Measurements from ENCODE around the gene QRFP. TPM values are rescaled to one million over a fixed set of nuclear protein-coding genes. Genes with fewer than 3 reads are reported as not detected.

Gene QRFP
- total RNA-seq (ENCODE audit: low replicate concordance), result not detected in 2 replicates

DNA sequence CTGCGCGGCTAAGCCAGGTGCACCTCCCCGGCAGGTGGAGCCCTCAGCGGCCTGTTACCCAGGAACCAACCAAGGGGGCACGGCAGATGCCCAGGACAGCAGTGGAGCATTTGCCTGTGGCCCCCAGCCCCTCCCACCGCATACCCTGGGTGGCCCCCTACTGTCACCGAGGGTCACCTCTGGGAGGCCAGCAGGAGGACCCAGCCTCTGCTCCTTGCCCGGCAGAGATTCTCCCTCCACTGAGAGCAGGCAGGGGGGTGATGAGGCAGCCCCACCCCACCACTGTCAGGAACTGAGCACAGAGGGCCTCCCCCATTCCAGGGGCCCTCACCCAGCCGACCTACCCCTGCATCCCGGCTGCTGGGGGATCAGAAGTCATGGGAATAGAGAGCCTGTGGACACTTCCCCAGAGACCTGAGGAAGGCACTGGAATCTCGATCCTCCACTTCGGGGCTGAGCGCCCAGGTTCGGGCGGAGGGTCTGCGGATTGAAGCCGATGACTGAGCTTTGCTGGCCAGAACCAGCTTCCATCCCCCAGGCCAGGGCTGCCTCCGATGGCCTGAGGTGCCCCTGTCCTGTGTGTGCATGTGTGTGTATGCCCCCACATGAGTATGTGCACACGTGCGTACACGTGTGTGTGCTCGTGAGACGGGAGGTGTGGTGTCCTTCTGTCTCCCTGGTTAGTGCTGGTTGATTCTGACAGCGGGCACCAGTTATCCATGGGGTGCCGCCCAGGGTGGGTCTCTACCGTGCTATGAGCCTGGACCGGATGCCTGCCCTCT is at the start of gene QRFP:
Gene QRFP (minus strand): TSS at position 580 of the 782 bp plus-strand sequence. CDS start 2,974 bp downstream, outside the sequence.

GRCh38 chr9:130938652-130939404 is 42.2 kb upstream of the QRFP start, which contains the start of gene FIBCD1:
TSS of gene FIBCD1 (minus strand) at chr9:130939247. CDS start at chr9:130938607, 640 bp downstream.

Other genes starting within 250 kb of the QRFP start
- not detected in 2 replicates for gene PRDM12, start 232.2 kb downstream of the QRFP start, total RNA-seq (ENCODE audit: low replicate concordance)
- gene EXOSC2, start 203.0 kb downstream of the QRFP start, total RNA-seq (ENCODE audit: low replicate concordance), result 23.0 and 25.4 TPM in 2 replicates
- 51.0 and 59.3 TPM in 2 replicates for gene ABL1, start 61.6 kb downstream of the QRFP start, total RNA-seq (ENCODE audit: low replicate concordance)
- 0.12 and 2.4 TPM in 2 replicates for gene FIBCD1, start 42.4 kb upstream of the QRFP start, total RNA-seq (ENCODE audit: low replicate concordance)
- 0.12 and 0.30 TPM in 2 replicates for gene LAMC3, start 112.4 kb upstream of the QRFP start, total RNA-seq (ENCODE audit: low replicate concordance)
- gene AIF1L, start 199.7 kb upstream of the QRFP start, total RNA-seq (ENCODE audit: low replicate concordance), result 0.23 and 1.3 TPM in 2 replicates
- 7.0 and 8.3 TPM in 2 replicates for gene NUP214, start 228.8 kb upstream of the QRFP start, total RNA-seq (ENCODE audit: low replicate concordance)